Esophagus squamous epithelium (tissue), 5 donors: ENCODE measurements around the gene ZGPAT. TPM values are rescaled to one million over a fixed set of nuclear protein-coding genes. Genes with fewer than 3 reads are reported as not detected.

Experiments
- DNase-seq: peaks from one replicate; lab custom pipeline; 2025; lab: John Stamatoyannopoulos, UW
- H3K27ac ChIP-seq, 4 donors: fragments of 200-600 bp; sonication (generic); one replicate each; pipeline ENCODE4 v1.5.1; 2016 to 2019; ENCODE audit warnings: mild to moderate bottlenecking in 1 of 4
- H3K27me3 ChIP-seq, 4 donors: fragments of 200-600 bp; sonication (generic); 1 replicate in 3 of 4; 2 replicates in 1 of 4; pipeline versions ENCODE4 v1.5.1 to v1.6.0; 2017 to 2021; ENCODE audit warnings: antibody characterized with exemption in 1 of 4
- H3K36me3 ChIP-seq, 3 donors: fragments of 200-600 bp; sonication (generic); one replicate each; pipeline ENCODE4 v1.5.1; 2016 to 2019
- H3K4me1 ChIP-seq, 3 donors: fragments of 200-600 bp; sonication (generic); one replicate each; pipeline ENCODE4 v1.5.1; 2017 to 2019
- H3K4me3 ChIP-seq, 4 donors: fragments of 200-600 bp; sonication (generic); 1 replicate in 3 of 4; 2 replicates in 1 of 4; pipeline ENCODE4 v1.5.1; 2016 to 2019; ENCODE audit warnings: mild to moderate bottlenecking in 2 of 4, moderate library complexity in 1 of 4
- H3K9me3 ChIP-seq, 3 donors: fragments of 200-600 bp; sonication (generic); one replicate each; pipeline ENCODE4 v1.5.1; 2016 to 2019
- CTCF ChIP-seq, 6 experiments: fragments of 450-650 bp in 4 of 6; fragments of 200-600 bp in 2 of 6; sonication (generic) in 2 of 6; IDR thresholded peaks; one replicate each; pipeline ENCODE4 v1.5.1; 2016 to 2019; ENCODE audit warnings: antibody characterized with exemption in 6 of 6, mild to moderate bottlenecking in 4 of 6, moderate library complexity in 4 of 6
- POLR2A ChIP-seq, 4 donors: fragments of 450-650 bp; IDR thresholded peaks; one replicate each; pipeline ENCODE4 v1.6.1; 2017; ENCODE audit warnings: antibody characterized with exemption in 4 of 4, mild to moderate bottlenecking in 4 of 4, moderate library complexity in 3 of 4
- WGBS, 2 donors: methylation state at CpG; one replicate each; pipeline ENCODE4 v1.1.5; 2018; 5-methylcytosine and 5-hydroxymethylcytosine counted together
- intact Hi-C: fragments of 100-400 bp; cut with DNase I; formaldehyde crosslinking; loops from one replicate; pipeline ENCODE4 v1.15.0; 2022
- total RNA-seq, 4 donors: library from RNA; depleted of rRNA; stranded (reverse); fragments of >200 nt; gene quantifications; one replicate each; pipeline ENCODE4 v1.1.0, GENCODE V29; 2016
- donor health status: DM: yes; HTN: yes; CAD: no.

The ZGPAT gene
- total RNA-seq, 4 donors from 2014 or later = 25.4 to 31.9 (median 28.3) TPM

GRCh38 chr20:63765902-63766301, 58.1 kb downstream of the ZGPAT start:
- H3K27ac ChIP-seq = no peak overlapping the region
- H3K36me3 ChIP-seq = peaks cover 0 to 33% (median 9%) of the 10 kb centered on the region in 3 donors
- H3K9me3 ChIP-seq = no peaks in the 10 kb centered on the region
- no peaks in the 10 kb centered on the region for H3K27me3 ChIP-seq
- 80 to 94% methylated on average over 7 of the region's 7 CpGs for WGBS, 2 donors
- no peak for DNase-seq
- no peaks in the 10 kb centered on the region for H3K4me1 ChIP-seq
- H3K4me3 ChIP-seq = no peak overlapping the region
- intact Hi-C loops = no loop called here
- TF ChIP-seq CTCF (IDR thresholded peaks at IDR 0.05) (no peak), POLR2A (IDR thresholded peaks at IDR 0.05) (no peak)

- H3K4me3 ChIP-seq = no peak overlapping the region
- intact Hi-C loops = no loop called here
- H3K27ac ChIP-seq = no peak overlapping the region
- 91 to 100% methylated on average over 7 to 16 of the region's 38 CpGs for WGBS, 2 donors
- no peak for DNase-seq
- TF ChIP-seq CTCF (IDR thresholded peaks at IDR 0.05) (no peak), POLR2A (IDR thresholded peaks at IDR 0.05) (no peak)
- no peaks in the 10 kb centered on the region for H3K27me3 ChIP-seq
- peaks cover 0 to 33% (median 9%) of the 10 kb centered on the region in 3 donors for H3K36me3 ChIP-seq
- H3K9me3 ChIP-seq = no peaks in the 10 kb centered on the region
- no peaks in the 10 kb centered on the region for H3K4me1 ChIP-seq
These were observed 59.0 kb downstream of the ZGPAT start for GRCh38 chr20:63766695-63767426.

GRCh38 chr20:63767456-63767855, 59.6 kb downstream of the ZGPAT start:
- no peak overlapping the region for H3K27ac ChIP-seq
- DNase-seq = no peak
- 0 to 81% methylated on average over 1 to 7 of the region's 18 CpGs for WGBS, 2 donors

DNA sequence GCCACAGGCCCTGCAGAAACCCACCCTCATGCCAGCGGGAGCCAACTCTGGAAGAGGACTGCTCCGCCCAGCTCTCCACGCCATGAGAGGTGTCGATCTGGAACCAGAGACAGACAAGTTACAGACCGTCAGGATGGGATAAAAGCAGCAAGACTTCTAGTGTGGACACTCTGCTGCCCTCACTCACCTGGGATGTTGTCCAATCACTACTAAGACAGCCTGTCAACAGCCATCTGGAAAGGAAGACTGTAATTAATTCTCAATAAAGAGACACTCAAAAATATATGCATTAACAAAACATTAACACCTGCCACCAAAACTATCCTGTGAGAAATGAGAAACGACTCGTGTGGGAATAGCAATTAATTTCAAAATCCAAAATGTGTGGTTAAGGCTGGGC, 60.0 kb downstream of the ZGPAT start:
- H3K4me3 ChIP-seq = no peak overlapping the region

More at GRCh38 chr20:63767456-63767855, 59.6 kb downstream of the ZGPAT start:
- Histone ChIP-seq H3K9me3 (no peaks in the 10 kb centered on the region), H3K36me3 (peaks cover 0 to 33% (median 9%) of the 10 kb centered on the region in 3 donors), H3K4me1 (peaks cover 0 to 3% (median 0%) of the 10 kb centered on the region in 3 donors), H3K27me3 (no peaks in the 10 kb centered on the region), H3K4me3 (no peak overlapping the region)
- intact Hi-C loops = no loop called here
- TF ChIP-seq CTCF (IDR thresholded peaks at IDR 0.05) = no peak

More for the DNA sequence above, 60.0 kb downstream of the ZGPAT start:
- no peak for DNase-seq
- H3K27me3 ChIP-seq = no peaks in the 10 kb centered on the region
- no peaks in the 10 kb centered on the region for H3K9me3 ChIP-seq
- H3K27ac ChIP-seq = no peak overlapping the region
- peaks cover 0 to 8% (median 1%) of the 10 kb centered on the region in 3 donors for H3K4me1 ChIP-seq
- TF ChIP-seq POLR2A (IDR thresholded peaks at IDR 0.05) (no peak), CTCF (IDR thresholded peaks at IDR 0.05) (no peak)
- WGBS, 2 donors = 60 to 76% methylated on average over 2 to 3 of the region's 7 CpGs
- peaks cover 0 to 33% (median 9%) of the 10 kb centered on the region in 3 donors for H3K36me3 ChIP-seq
- intact Hi-C loops = no loop called here
